Epithelial cell of esophagus (primary cell): ENCODE data around the gene SSBP4.
A peak's percentile ranks its signal among the peaks of the same experiment; 100 is the strongest.

Source experiments
- DNase-seq: peaks from one replicate; pipeline ENCODE4 v3.0.0; 2010; ENCODE audit warnings: low read depth
- H3K4me3 ChIP-seq: 2 replicates; pipeline ENCODE4 v1.5.1; 2011; ENCODE audit warnings: mild to moderate bottlenecking, low read length, control low read depth
- CTCF ChIP-seq: IDR thresholded peaks from 2 replicates; pipeline ENCODE4 v1.5.1; 2011; ENCODE audit warnings: low read depth, mild to moderate bottlenecking, low read length, control low read depth, inconsistent platforms; ENCODE audit not compliant: insufficient read depth; ENCODE audit errors: missing control alignments

Gene SSBP4

GRCh38 chr19:18408053-18408476, 11.1 kb upstream of the SSBP4 start:
- no peak overlapping the region for H3K4me3 ChIP-seq
- peak; percentile 20 for TF ChIP-seq CTCF
- DNase-seq = no peak

- no peak for DNase-seq
- no peak for TF ChIP-seq CTCF
- no peak overlapping the region for H3K4me3 ChIP-seq
Observed at GRCh38 chr19:18412610-18413239, 6.5 kb upstream of the SSBP4 start.

GRCh38 chr19:18414504-18415177, 4.6 kb upstream of the SSBP4 start:
- no peak for TF ChIP-seq CTCF
- DNase-seq = no peak
- no peak overlapping the region for H3K4me3 ChIP-seq

GRCh38 chr19:18415178-18415867, 3.9 kb upstream of the SSBP4 start:
- no peak for DNase-seq
- TF ChIP-seq CTCF = no peak
- no peak overlapping the region for H3K4me3 ChIP-seq

- DNase-seq = peak; percentile 51
- TF ChIP-seq CTCF = no peak
- H3K4me3 ChIP-seq = peak overlapping the region; percentile 25
Observed at GRCh38 chr19:18416778-18417249, 2.4 kb upstream of the SSBP4 start.

- no peak for TF ChIP-seq CTCF
- H3K4me3 ChIP-seq = peak overlapping the region; percentile 25
- DNase-seq = no peak
Observed at GRCh38 chr19:18417250-18418028, 1.8 kb upstream of the SSBP4 start.
